Suprapubic skin (tissue), 4 donors: ENCODE data around the gene PIP. TPM values are rescaled to one million over a fixed set of nuclear protein-coding genes. Genes with fewer than 3 reads are reported as not detected.
"Not testable (repeated sequence)": the region's sequence is repeated elsewhere in the genome, so short reads cannot be mapped to it uniquely, and the experiment has no call there.

ENCODE experiments used
- DNase-seq, 2 donors: peaks; one replicate each; pipeline ENCODE4 v3.0.0-alpha.2; 2019; ENCODE audit warnings: low spot score in 2 of 2
- H3K27ac ChIP-seq: fragments of 200-600 bp; sonication (generic); one replicate; pipeline ENCODE4 v1.5.1; 2019
- H3K27me3 ChIP-seq: fragments of 200-600 bp; sonication (generic); one replicate; pipeline ENCODE4 v1.5.1; 2019
- H3K36me3 ChIP-seq: fragments of 200-600 bp; sonication (generic); one replicate; pipeline ENCODE4 v1.5.1; 2019
- H3K4me1 ChIP-seq: fragments of 200-600 bp; sonication (generic); one replicate; pipeline ENCODE4 v1.5.1; 2019
- H3K4me3 ChIP-seq: fragments of 200-600 bp; sonication (generic); one replicate; pipeline ENCODE4 v1.5.1; 2019; ENCODE audit warnings: mild to moderate bottlenecking
- H3K9me3 ChIP-seq: fragments of 200-600 bp; sonication (generic); one replicate; pipeline ENCODE4 v1.5.1; 2019
- CTCF ChIP-seq, 2 donors: fragments of 200-600 bp in 1 of 2; fragments of 450-650 bp in 1 of 2; sonication (generic) in 1 of 2; IDR thresholded peaks; one replicate each; pipeline ENCODE4 v1.5.1; 2016 to 2019; ENCODE audit warnings: antibody characterized with exemption in 2 of 2, mild to moderate bottlenecking in 1 of 2, moderate library complexity in 1 of 2
- EP300 ChIP-seq: sonication (generic); formaldehyde crosslinking; IDR thresholded peaks from one replicate; pipeline ENCODE4 v1.6.1; 2017; ENCODE audit warnings: antibody characterized with exemption
- POLR2A ChIP-seq, 2 donors: fragments of 450-650 bp; IDR thresholded peaks; one replicate each; pipeline ENCODE4 v1.6.1; 2017; ENCODE audit warnings: antibody characterized with exemption in 2 of 2, mild to moderate bottlenecking in 2 of 2, moderate library complexity in 2 of 2
- POLR2AphosphoS5 ChIP-seq, 3 donors: sonication (generic); formaldehyde crosslinking; IDR thresholded peaks; one replicate each; pipeline ENCODE4 v1.6.1; 2017; ENCODE audit warnings: antibody characterized with exemption in 3 of 3
- WGBS: methylation state at CpG from one replicate; pipeline ENCODE4 v1.1.5; 2018; 5-methylcytosine and 5-hydroxymethylcytosine counted together
- total RNA-seq, 4 donors: library from RNA; depleted of rRNA; stranded (reverse); fragments of >200 nt; gene quantifications; one replicate each; pipeline ENCODE4 v1.1.0, GENCODE V29; 2016

Gene PIP
- total RNA-seq, 4 donors from 2014 or later, result 126 to 1,475 (median 815) TPM

- TF ChIP-seq POLR2A (IDR thresholded peaks at IDR 0.05), result no peak
- no peak for TF ChIP-seq EP300
- TF ChIP-seq POLR2AphosphoS5 (IDR thresholded peaks at IDR 0.05), result no peak
- Histone ChIP-seq H3K27me3 (no peaks in the 10 kb centered on the region), H3K4me3 (no peak overlapping the region), H3K36me3 (no peaks in the 10 kb centered on the region), H3K27ac (no peak overlapping the region), H3K9me3 (no peaks in the 10 kb centered on the region), H3K4me1 (no peaks in the 10 kb centered on the region)
- no peak for DNase-seq
- WGBS, result 92% methylated on average over 3 of the region's 3 CpGs
Measured at GRCh38 chr7:143117395-143117794, 14.5 kb upstream of the PIP start.

GRCh38 chr7:143120691-143121405 is 11.0 kb upstream of the PIP start:
- Histone ChIP-seq H3K9me3 (peaks cover 12% of the 10 kb centered on the region), H3K27ac (no peak overlapping the region), H3K4me3 (no peak overlapping the region), H3K27me3 (no peaks in the 10 kb centered on the region), H3K36me3 (no peaks in the 10 kb centered on the region), H3K4me1 (no peaks in the 10 kb centered on the region)
- TF ChIP-seq EP300 (no peak), CTCF (IDR thresholded peaks at IDR 0.05) (no peak), POLR2AphosphoS5 (IDR thresholded peaks at IDR 0.05) (no peak), POLR2A (IDR thresholded peaks at IDR 0.05) (no peak)
- 42% methylated on average over 3 of the region's 3 CpGs for WGBS
- DNase-seq, result no peak

- H3K4me1 ChIP-seq, H3K27me3 ChIP-seq, H3K36me3 ChIP-seq, DNase-seq, H3K4me3 ChIP-seq, H3K27ac ChIP-seq: not testable (repeated sequence)
- H3K9me3 ChIP-seq, result peaks cover 12% of the 10 kb centered on the region
- 95% methylated on average over 9 of the region's 9 CpGs for WGBS
Measured at GRCh38 chr7:143123326-143123725, 8.6 kb upstream of the PIP start.

- Histone ChIP-seq H3K4me3 (no peak overlapping the region), H3K27ac (no peak overlapping the region), H3K36me3 (no peaks in the 10 kb centered on the region), H3K9me3 (peaks cover 12% of the 10 kb centered on the region), H3K4me1 (no peaks in the 10 kb centered on the region), H3K27me3 (no peaks in the 10 kb centered on the region)
- WGBS, result 5% methylated on average over 1 of the region's 1 CpG
- DNase-seq, result no peak
- TF ChIP-seq POLR2AphosphoS5 (IDR thresholded peaks at IDR 0.05) (no peak), EP300 (no peak), CTCF (IDR thresholded peaks at IDR 0.05) (no peak), POLR2A (IDR thresholded peaks at IDR 0.05) (no peak)
Measured at GRCh38 chr7:143126146-143126545, 5.7 kb upstream of the PIP start.

GRCh38 chr7:143129051-143129450 is 2.8 kb upstream of the PIP start:
- Histone ChIP-seq H3K27me3 (no peaks in the 10 kb centered on the region), H3K4me3 (no peak overlapping the region), H3K9me3 (peaks cover 6% of the 10 kb centered on the region), H3K4me1 (no peaks in the 10 kb centered on the region), H3K27ac (no peak overlapping the region), H3K36me3 (no peaks in the 10 kb centered on the region)
- WGBS, result 33% methylated on average over 3 of the region's 3 CpGs
- DNase-seq, result no peak
- no peak for TF ChIP-seq POLR2A (IDR thresholded peaks at IDR 0.05)
- TF ChIP-seq CTCF (IDR thresholded peaks at IDR 0.05), result no peak
- no peak for TF ChIP-seq POLR2AphosphoS5 (IDR thresholded peaks at IDR 0.05)
- TF ChIP-seq EP300, result no peak

- Histone ChIP-seq H3K4me1 (no peaks in the 10 kb centered on the region), H3K27me3 (no peaks in the 10 kb centered on the region), H3K36me3 (no peaks in the 10 kb centered on the region), H3K27ac (no peak overlapping the region), H3K4me3 (no peak overlapping the region), H3K9me3 (peaks cover 4% of the 10 kb centered on the region)
- no peak for DNase-seq
- TF ChIP-seq POLR2AphosphoS5 (IDR thresholded peaks at IDR 0.05) (no peak), EP300 (no peak), CTCF (IDR thresholded peaks at IDR 0.05) (no peak), POLR2A (IDR thresholded peaks at IDR 0.05) (no peak)
Measured at GRCh38 chr7:143129477-143129876, 2.4 kb upstream of the PIP start.
